SU-DHL-6 (cell line): ENCODE results near the gene SEC11C.

ENCODE experiments used
- CTCF ChIP-seq: fragments of 200-600 bp; sonication (generic); IDR thresholded peaks from one replicate; pipeline ENCODE4 v1.5.1; 2017; ENCODE audit warnings: antibody characterized with exemption, mild to moderate bottlenecking, low read length, moderate library complexity; ENCODE audit not compliant: insufficient read depth, poor library complexity, severe bottlenecking
- EZH2phosphoT487 ChIP-seq: fragments of 200-600 bp; sonication (generic), shearing (Covaris generic); conservative IDR thresholded peaks from 2 replicates; pipeline ENCODE4 v1.6.1; 2018; ENCODE audit warnings: mild to moderate bottlenecking, antibody characterized with exemption, low read length, moderate library complexity, mixed read lengths

DNA sequence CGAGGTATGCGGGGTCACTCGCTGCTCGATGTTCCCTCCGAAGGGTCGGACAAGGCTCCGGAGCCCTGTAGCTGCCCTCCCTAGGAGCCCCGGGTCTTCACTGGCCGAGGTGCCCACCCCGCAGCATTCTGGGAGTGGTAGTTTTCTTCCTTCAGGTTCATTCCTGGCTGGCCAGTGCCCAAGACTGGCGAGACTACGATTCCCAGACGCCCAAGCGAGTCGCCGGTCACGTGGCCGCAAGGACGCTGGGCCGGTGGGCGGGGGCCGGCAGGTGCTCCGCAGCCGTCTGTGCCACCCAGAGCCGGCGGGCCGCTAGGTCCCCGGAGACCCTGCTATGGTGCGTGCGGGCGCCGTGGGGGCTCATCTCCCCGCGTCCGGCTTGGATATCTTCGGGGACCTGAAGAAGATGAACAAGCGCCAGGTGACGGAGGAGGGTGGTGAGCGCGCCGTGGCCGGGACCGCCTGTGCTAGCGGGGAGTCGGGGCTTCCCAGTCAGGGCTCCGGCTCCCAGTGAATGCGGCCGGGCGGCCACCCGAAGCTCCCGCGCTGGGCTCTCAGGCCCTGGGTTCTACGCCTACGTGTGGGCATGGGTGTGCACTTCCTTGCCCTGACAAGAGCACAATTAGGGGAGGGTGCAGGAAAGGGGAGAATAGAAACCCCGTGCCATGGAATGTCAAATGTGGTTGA lies at the start of gene SEC11C:
- TF ChIP-seq CTCF, result no peak
- TF ChIP-seq EZH2phosphoT487, result no peak
